ENCODE measurements around the gene SOWAHD. TPM values are rescaled to one million over a fixed set of nuclear protein-coding genes. Genes with fewer than 3 reads are reported as not detected.
"Not testable (repeated sequence)": the region's sequence is repeated elsewhere in the genome, so short reads cannot be mapped to it uniquely, and the experiment has no call there.

SOWAHD gene
- polyA plus RNA-seq, 1 experiment, result 0.25 TPM

GRCh38 chrX:119734897-119735339 is 23.5 kb upstream of the SOWAHD start:
- no peak overlapping the region for H3K27ac ChIP-seq (ENCODE audit: low read depth, low read length)
- H3K4me3 ChIP-seq (ENCODE audit: low read depth, low read length), result no peak overlapping the region
- CTCF ChIA-PET, result no interaction called here
- no peak for TF ChIP-seq CTCF (IDR thresholded peaks at IDR 0.05; ENCODE audit: low read depth, low read length)
- DNase-seq (ENCODE audit: low read depth, low spot score), result no peak
- POLR2A ChIA-PET, result interaction anchor here (0.7 kb wide), 1 partner anchor 24 kb away, joined by 11 read pairs; no protein-coding TSS in a partner anchor
- H3K27me3 ChIP-seq (ENCODE audit: control insufficient read depth, insufficient read depth, low read length), result peaks cover 3% of the 10 kb centered on the region
- H3K9me3 ChIP-seq (ENCODE audit: control insufficient read depth, insufficient read depth, low read length), result no peaks in the 10 kb centered on the region

GRCh38 chrX:119735467-119735866 is 22.9 kb upstream of the SOWAHD start:
- ChIA-PET POLR2A (interaction anchor here (1.0 kb wide), 1 partner anchor 56 kb away, joined by 3 read pairs; the partner anchor contains the start of gene RPL39), CTCF (no interaction called here)
- H3K9me3 ChIP-seq (ENCODE audit: control insufficient read depth, insufficient read depth, low read length), result no peaks in the 10 kb centered on the region
- no peak overlapping the region for H3K4me3 ChIP-seq (ENCODE audit: low read depth, low read length)
- no peak for TF ChIP-seq CTCF (IDR thresholded peaks at IDR 0.05; ENCODE audit: low read depth, low read length)
- no peak overlapping the region for H3K27ac ChIP-seq (ENCODE audit: low read depth, low read length)
- peaks cover 3% of the 10 kb centered on the region for H3K27me3 ChIP-seq (ENCODE audit: control insufficient read depth, insufficient read depth, low read length)
- DNase-seq (ENCODE audit: low read depth, low spot score), result no peak

DNA sequence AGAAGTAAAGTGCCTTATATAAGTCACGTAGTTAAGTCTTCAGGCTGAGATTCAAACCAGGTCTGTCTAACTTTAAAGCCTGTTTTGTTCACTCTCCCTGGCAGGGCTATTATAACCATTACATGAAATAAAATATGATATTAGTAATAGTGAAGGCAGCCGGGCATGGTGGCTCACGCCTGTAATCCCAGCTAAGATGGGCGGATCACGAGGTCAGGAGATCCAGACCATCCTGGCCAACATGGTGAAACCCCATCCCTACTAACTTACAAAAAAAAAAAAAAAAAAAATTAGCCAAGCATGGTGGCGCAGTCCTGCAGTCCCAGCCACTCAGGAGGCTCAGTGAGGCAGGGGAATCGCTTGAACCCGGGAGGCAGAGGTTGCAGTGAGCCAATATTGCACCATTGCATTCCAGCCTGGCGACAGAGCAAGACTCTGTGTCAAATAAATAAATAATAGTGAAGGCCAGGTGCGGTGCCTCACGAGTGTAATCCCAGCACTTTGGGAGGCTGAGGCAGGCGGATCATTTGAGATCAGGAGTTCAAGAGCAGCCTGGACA is 22.1 kb upstream of the SOWAHD start:
- no peak for DNase-seq (ENCODE audit: low read depth, low spot score)
- no peak for TF ChIP-seq CTCF (IDR thresholded peaks at IDR 0.05; ENCODE audit: low read depth, low read length)
- ChIA-PET POLR2A (interaction anchor here (1.0 kb wide), 1 partner anchor 55 kb away, joined by 3 read pairs; the partner anchor contains the start of gene RPL39), CTCF (no interaction called here)
- Histone ChIP-seq H3K9me3 (ENCODE audit: control insufficient read depth, insufficient read depth, low read length) (no peaks in the 10 kb centered on the region), H3K4me3 (ENCODE audit: low read depth, low read length) (no peak overlapping the region), H3K27me3 (ENCODE audit: control insufficient read depth, insufficient read depth, low read length) (peaks cover 3% of the 10 kb centered on the region), H3K27ac (ENCODE audit: low read depth, low read length) (no peak overlapping the region)

DNA sequence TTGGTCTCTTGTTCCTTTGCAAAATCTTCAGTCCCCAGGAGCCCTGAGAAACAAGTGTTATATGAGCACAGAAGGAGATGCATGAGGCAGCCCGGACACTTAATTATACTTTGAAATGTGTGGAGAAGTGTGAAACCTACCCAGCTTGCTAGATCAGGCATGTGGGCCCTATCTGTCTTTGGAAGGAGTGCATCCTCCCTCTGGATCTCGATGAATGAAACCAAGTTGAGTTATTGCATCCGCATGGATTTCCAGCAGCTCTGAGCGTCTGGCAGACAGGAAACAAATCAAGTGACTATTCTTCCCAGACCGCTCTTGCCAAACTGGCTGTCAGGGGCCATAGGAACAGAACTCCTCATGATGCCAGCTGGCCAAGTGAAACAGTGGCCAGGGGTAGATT is 19.6 kb upstream of the SOWAHD start:
- ChIA-PET CTCF (no interaction called here), POLR2A (no interaction called here)
- no peak overlapping the region for H3K27ac ChIP-seq (ENCODE audit: low read depth, low read length)
- no peak for TF ChIP-seq CTCF (IDR thresholded peaks at IDR 0.05; ENCODE audit: low read depth, low read length)
- peaks cover 3% of the 10 kb centered on the region for H3K27me3 ChIP-seq (ENCODE audit: control insufficient read depth, insufficient read depth, low read length)
- DNase-seq (ENCODE audit: low read depth, low spot score), result no peak
- no peak overlapping the region for H3K4me3 ChIP-seq (ENCODE audit: low read depth, low read length)
- no peaks in the 10 kb centered on the region for H3K9me3 ChIP-seq (ENCODE audit: control insufficient read depth, insufficient read depth, low read length)

- DNase-seq (ENCODE audit: low read depth, low spot score), result no peak
- H3K4me3 ChIP-seq (ENCODE audit: low read depth, low read length), result no peak overlapping the region
- CTCF ChIA-PET, result interaction anchor here (0.6 to 1.0 kb wide), 2 partner anchors 27 to 135 kb away, joined by 3 to 4 read pairs; no protein-coding TSS in a partner anchor
- POLR2A ChIA-PET, result no interaction called here
- no peak overlapping the region for H3K27ac ChIP-seq (ENCODE audit: low read depth, low read length)
- no peaks in the 10 kb centered on the region for H3K9me3 ChIP-seq (ENCODE audit: control insufficient read depth, insufficient read depth, low read length)
- TF ChIP-seq CTCF (IDR thresholded peaks at IDR 0.05; ENCODE audit: low read depth, low read length), result no peak
- H3K27me3 ChIP-seq (ENCODE audit: control insufficient read depth, insufficient read depth, low read length), result no peaks in the 10 kb centered on the region
Observed at GRCh38 chrX:119745283-119745848, 13.0 kb upstream of the SOWAHD start.

DNA sequence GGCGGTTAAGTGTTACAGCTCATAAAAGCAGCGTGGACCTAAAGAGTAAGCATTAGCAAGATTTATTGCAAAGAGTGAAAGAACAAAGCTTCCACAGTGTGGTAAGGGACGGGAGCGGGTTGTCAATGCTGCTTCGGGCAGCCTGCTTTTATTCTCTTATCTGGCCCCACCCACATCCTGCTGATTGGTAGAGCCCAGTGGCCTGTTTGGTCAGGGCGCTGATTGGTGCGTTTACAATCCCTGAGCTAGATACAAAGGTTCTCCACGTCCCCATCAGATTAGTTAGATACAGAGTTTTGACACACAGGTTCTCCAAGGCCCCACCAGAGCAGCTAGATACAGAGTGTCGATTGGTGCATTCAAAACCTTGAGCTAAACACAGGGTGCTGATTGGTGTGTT is 8.3 kb upstream of the SOWAHD start:
- H3K9me3 ChIP-seq (ENCODE audit: control insufficient read depth, insufficient read depth, low read length); DNase-seq (ENCODE audit: low read depth, low spot score); CTCF ChIA-PET; H3K27ac ChIP-seq (ENCODE audit: low read depth, low read length); H3K27me3 ChIP-seq (ENCODE audit: control insufficient read depth, insufficient read depth, low read length); POLR2A ChIA-PET; H3K4me3 ChIP-seq (ENCODE audit: low read depth, low read length): not testable (repeated sequence)

GRCh38 chrX:119750751-119751150 is 7.6 kb upstream of the SOWAHD start:
- H3K27ac ChIP-seq (ENCODE audit: low read depth, low read length); H3K9me3 ChIP-seq (ENCODE audit: control insufficient read depth, insufficient read depth, low read length); H3K27me3 ChIP-seq (ENCODE audit: control insufficient read depth, insufficient read depth, low read length); H3K4me3 ChIP-seq (ENCODE audit: low read depth, low read length); CTCF ChIA-PET; DNase-seq (ENCODE audit: low read depth, low spot score); POLR2A ChIA-PET: not testable (repeated sequence)
